Ascending aorta (tissue), 2 donors: Measurements from ENCODE around the gene THADA. TPM values are rescaled to one million over a fixed set of nuclear protein-coding genes. Genes with fewer than 3 reads are reported as not detected.
A peak's percentile ranks its signal among the peaks of the same experiment; 100 is the strongest.

Source experiments
- DNase-seq, 2 donors: peaks; one replicate each; pipeline ENCODE4 v3.0.0-alpha.2; 2019; ENCODE audit warnings: low spot score in 2 of 2
- H3K27ac ChIP-seq, 2 donors: fragments of 200-600 bp; sonication (generic); one replicate each; pipeline ENCODE4 v1.5.1; 2016 to 2017; ENCODE audit warnings: mild to moderate bottlenecking in 1 of 2
- H3K27me3 ChIP-seq: fragments of 200-600 bp; sonication (generic); one replicate; pipeline ENCODE4 v1.5.1; 2017
- H3K36me3 ChIP-seq, 2 donors: fragments of 200-600 bp; sonication (generic); one replicate each; pipeline ENCODE4 v1.5.1; 2016
- H3K4me1 ChIP-seq, 2 donors: fragments of 200-600 bp; sonication (generic); one replicate each; pipeline ENCODE4 v1.5.1; 2016 to 2017; ENCODE audit warnings: mild to moderate bottlenecking in 1 of 2
- H3K4me3 ChIP-seq, 2 donors: fragments of 200-600 bp; sonication (generic); one replicate each; pipeline ENCODE4 v1.5.1; 2016 to 2017; ENCODE audit warnings: mild to moderate bottlenecking in 1 of 2
- H3K9me3 ChIP-seq, 2 donors: fragments of 200-600 bp; sonication (generic); one replicate each; pipeline ENCODE4 v1.5.1; 2016
- intact Hi-C: fragments of 100-400 bp; cut with DNase I; formaldehyde crosslinking; loops from one replicate; pipeline ENCODE4 v1.15.1; 2023
- total RNA-seq: library from RNA; depleted of rRNA; stranded (reverse); fragments of >200 nt; gene quantifications from one replicate; pipeline ENCODE4 v1.1.0, GENCODE V29; 2016
- TF ChIP-seq, protein P1 (sequence below), 3 experiments: fragments of 200-600 bp in 2 of 3; fragments of 450-650 bp in 1 of 3; sonication (generic) in 2 of 3; IDR thresholded peaks; one replicate each; pipeline ENCODE4 v1.5.1; 2016 to 2019; ENCODE audit warnings: antibody characterized with exemption in 3 of 3, mild to moderate bottlenecking in 1 of 3, moderate library complexity in 1 of 3

THADA gene
- total RNA-seq, 1 donor from 2014 or later, result 27.4 TPM

DNA sequence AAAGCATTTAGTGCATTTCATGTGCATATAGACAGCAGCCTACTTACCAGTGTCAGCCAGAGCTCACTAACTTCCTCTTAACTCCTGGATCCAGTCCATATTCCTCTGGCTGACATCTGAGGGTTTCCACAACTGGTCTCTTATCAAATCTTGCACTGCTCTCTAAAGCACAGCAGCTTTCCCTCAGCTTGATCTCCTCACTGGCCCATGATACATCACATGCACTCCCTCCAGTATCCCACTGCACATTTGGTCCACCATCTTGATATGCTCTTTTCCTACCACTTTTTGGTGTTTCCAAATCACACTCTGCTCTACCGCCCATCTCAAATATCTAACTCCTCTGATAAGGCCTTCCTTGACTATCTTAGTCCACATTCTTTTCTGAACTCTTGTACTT lies 264.4 kb downstream of the THADA start:
- TF ChIP-seq, protein P1, sequence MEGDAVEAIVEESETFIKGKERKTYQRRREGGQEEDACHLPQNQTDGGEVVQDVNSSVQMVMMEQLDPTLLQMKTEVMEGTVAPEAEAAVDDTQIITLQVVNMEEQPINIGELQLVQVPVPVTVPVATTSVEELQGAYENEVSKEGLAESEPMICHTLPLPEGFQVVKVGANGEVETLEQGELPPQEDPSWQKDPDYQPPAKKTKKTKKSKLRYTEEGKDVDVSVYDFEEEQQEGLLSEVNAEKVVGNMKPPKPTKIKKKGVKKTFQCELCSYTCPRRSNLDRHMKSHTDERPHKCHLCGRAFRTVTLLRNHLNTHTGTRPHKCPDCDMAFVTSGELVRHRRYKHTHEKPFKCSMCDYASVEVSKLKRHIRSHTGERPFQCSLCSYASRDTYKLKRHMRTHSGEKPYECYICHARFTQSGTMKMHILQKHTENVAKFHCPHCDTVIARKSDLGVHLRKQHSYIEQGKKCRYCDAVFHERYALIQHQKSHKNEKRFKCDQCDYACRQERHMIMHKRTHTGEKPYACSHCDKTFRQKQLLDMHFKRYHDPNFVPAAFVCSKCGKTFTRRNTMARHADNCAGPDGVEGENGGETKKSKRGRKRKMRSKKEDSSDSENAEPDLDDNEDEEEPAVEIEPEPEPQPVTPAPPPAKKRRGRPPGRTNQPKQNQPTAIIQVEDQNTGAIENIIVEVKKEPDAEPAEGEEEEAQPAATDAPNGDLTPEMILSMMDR (IDR thresholded peaks at IDR 0.05), result no peak
- Histone ChIP-seq H3K27ac (peak overlapping the region; percentile 74 to 85), H3K36me3 (no peaks in the 10 kb centered on the region), H3K9me3 (no peaks in the 10 kb centered on the region), H3K4me3 (no peak overlapping the region), H3K4me1 (peaks cover 12 to 44% of the 10 kb centered on the region in 2 donors), H3K27me3 (no peaks in the 10 kb centered on the region)
- no peak for DNase-seq
- intact Hi-C loops, result no loop called here

- H3K4me1 ChIP-seq, result peaks cover 12 to 47% of the 10 kb centered on the region in 2 donors
- DNase-seq, result peak in 1 of 2 donors; percentile 21
- H3K9me3 ChIP-seq, result peaks cover 0 to 11% of the 10 kb centered on the region in 2 donors
- intact Hi-C loops, result no loop called here
- peak overlapping the region; percentile 74 to 85 for H3K27ac ChIP-seq
- no peaks in the 10 kb centered on the region for H3K36me3 ChIP-seq
- H3K27me3 ChIP-seq, result no peaks in the 10 kb centered on the region
- TF ChIP-seq, protein P1 (IDR thresholded peaks at IDR 0.05), result no peak
- H3K4me3 ChIP-seq, result no peak overlapping the region
These were observed 266.2 kb downstream of the THADA start for GRCh38 chr2:43329637-43330036.

DNA sequence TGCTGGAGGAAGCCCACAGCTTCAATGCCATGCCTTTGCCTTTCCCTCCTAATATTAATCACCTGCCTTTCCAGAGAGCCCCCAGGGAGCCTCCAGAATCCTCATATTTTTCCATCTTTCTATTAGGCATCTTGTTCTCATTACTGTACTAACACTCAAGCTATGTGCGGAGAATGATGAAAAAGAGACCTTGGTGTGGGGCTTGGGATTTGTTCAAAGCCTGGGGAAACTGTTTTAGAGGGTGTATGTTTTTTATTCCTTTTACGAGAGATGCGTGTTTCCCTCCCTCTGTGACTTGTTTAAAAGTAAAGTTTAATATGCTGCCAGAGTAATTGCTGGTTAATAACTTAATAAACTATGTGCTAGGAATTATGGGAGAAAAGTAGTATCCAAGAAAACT lies 267.0 kb downstream of the THADA start:
- Histone ChIP-seq H3K36me3 (no peaks in the 10 kb centered on the region), H3K4me3 (no peak overlapping the region), H3K27ac (peak overlapping the region; percentile 74 to 85), H3K9me3 (peaks cover 0 to 11% of the 10 kb centered on the region in 2 donors), H3K4me1 (peaks cover 10 to 47% of the 10 kb centered on the region in 2 donors), H3K27me3 (no peaks in the 10 kb centered on the region)
- intact Hi-C loops, result no loop called here
- DNase-seq, result no peak
- TF ChIP-seq, protein P1 (IDR thresholded peaks at IDR 0.05), result no peak

DNA sequence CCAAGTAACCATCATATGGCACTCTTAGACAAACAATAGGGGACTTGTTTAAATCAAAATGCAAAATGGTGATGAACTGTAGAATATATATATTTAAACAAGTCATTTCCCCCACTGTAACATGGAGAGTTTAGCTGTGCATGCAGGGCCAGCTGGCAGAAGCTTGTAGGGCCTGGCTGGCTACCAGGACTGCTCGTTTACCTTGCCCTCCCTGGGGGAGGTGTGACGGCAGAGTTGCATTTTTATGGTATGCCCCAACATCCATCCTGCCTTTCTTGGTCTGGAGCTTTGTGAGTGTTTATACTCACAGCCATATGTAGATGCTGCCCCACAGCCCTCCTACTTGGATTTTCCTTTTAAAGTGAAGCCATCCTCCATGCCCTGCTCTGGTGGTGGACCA lies 267.7 kb downstream of the THADA start:
- H3K9me3 ChIP-seq, result peaks cover 0 to 11% of the 10 kb centered on the region in 2 donors
- no peaks in the 10 kb centered on the region for H3K27me3 ChIP-seq
- peaks cover 7 to 46% of the 10 kb centered on the region in 2 donors for H3K4me1 ChIP-seq
- no peaks in the 10 kb centered on the region for H3K36me3 ChIP-seq
- H3K4me3 ChIP-seq, result no peak overlapping the region
- intact Hi-C loops, result no loop called here
- TF ChIP-seq, protein P1 (IDR thresholded peaks at IDR 0.05), result no peak
- peak in 1 of 2 donors; percentile 59 for DNase-seq
- peak overlapping the region; percentile 74 to 85 for H3K27ac ChIP-seq

DNA sequence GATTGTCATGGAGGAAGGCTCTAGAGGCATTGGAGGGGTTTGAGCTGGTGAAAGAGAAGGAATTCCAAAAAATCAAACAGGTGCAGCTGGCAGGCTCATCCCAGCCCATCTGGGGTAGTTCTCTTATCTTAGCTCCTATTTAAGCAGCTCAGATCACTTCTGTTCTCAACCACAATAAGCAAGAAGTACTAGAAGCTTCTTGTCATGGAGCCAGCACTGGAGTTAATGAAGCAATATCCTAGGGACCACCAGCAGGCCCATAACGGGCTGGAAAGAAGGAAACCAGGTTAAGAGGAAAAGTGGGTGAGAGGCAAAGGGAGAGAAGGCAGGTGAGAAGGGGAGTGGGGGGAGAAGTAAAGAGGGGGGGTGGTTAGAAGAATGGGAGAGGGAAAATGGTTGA lies 268.7 kb downstream of the THADA start:
- no peaks in the 10 kb centered on the region for H3K27me3 ChIP-seq
- H3K27ac ChIP-seq, result peak overlapping the region; percentile 74 to 87
- peaks cover 0 to 11% of the 10 kb centered on the region in 2 donors for H3K9me3 ChIP-seq
- peaks cover 7 to 36% of the 10 kb centered on the region in 2 donors for H3K4me1 ChIP-seq
- H3K36me3 ChIP-seq, result no peaks in the 10 kb centered on the region
- TF ChIP-seq, protein P1 (IDR thresholded peaks at IDR 0.05), result no peak
- H3K4me3 ChIP-seq, result no peak overlapping the region
- intact Hi-C loops, result no loop called here
- peak in 1 of 2 donors; percentile 34 for DNase-seq
